Measurements from ENCODE around the gene ZNF613.
"Not testable (repeated sequence)": the region's sequence is repeated elsewhere in the genome, so short reads cannot be mapped to it uniquely, and the experiment has no call there.

ZNF613 gene

GRCh38 chr19:51971624-51972023 is 44.4 kb downstream of the ZNF613 start:
- no peak overlapping the region for H3K4me3 ChIP-seq (ENCODE audit: low read depth, low read length)
- TF ChIP-seq, protein P1, sequence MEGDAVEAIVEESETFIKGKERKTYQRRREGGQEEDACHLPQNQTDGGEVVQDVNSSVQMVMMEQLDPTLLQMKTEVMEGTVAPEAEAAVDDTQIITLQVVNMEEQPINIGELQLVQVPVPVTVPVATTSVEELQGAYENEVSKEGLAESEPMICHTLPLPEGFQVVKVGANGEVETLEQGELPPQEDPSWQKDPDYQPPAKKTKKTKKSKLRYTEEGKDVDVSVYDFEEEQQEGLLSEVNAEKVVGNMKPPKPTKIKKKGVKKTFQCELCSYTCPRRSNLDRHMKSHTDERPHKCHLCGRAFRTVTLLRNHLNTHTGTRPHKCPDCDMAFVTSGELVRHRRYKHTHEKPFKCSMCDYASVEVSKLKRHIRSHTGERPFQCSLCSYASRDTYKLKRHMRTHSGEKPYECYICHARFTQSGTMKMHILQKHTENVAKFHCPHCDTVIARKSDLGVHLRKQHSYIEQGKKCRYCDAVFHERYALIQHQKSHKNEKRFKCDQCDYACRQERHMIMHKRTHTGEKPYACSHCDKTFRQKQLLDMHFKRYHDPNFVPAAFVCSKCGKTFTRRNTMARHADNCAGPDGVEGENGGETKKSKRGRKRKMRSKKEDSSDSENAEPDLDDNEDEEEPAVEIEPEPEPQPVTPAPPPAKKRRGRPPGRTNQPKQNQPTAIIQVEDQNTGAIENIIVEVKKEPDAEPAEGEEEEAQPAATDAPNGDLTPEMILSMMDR (IDR thresholded peaks at IDR 0.05; ENCODE audit: borderline replicate concordance, insufficient read depth, low read depth, low read length): no peak

DNA sequence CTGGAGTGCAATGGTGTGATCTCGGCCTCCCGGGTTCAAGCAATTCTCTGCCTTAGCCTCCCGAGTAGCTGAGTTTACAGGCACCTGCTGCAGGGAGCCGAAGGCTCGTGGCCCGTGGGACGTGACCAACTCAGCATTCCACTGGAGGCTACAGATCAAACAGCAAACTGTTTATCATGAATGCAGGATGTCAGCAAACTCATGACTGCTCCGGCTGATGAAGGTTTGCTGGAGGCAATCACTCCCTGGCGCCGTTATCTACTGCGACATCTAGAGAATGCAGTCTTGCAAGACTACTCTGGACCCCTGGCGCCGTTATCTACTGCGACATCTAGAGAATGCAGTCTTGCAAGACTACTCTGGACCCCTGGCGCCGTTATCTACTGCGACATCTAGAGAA is 48.5 kb downstream of the ZNF613 start:
- H3K4me3 ChIP-seq (ENCODE audit: low read depth, low read length): not testable (repeated sequence)

DNA sequence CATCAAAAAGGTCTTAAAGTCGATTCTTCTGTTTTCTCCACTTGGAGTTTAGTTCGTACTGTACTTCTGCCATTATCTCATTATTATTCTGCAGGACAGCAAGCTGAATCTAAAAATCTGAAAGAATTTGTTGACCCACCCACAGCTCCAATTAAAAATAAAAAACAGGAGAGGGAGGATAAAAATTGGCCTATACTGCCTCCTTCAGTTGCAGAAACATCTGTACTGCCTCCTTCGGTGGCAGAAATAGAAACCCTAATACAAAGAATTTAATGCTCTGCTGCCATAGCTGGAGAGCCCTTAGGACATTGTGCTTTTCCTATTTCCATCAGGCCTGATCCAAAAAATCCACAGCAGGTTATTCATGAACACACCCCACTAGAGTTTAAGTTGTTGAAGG is 49.6 kb downstream of the ZNF613 start:
- no peak overlapping the region for H3K4me3 ChIP-seq (ENCODE audit: low read depth, low read length)
- TF ChIP-seq, protein P1 (IDR thresholded peaks at IDR 0.05; ENCODE audit: borderline replicate concordance, insufficient read depth, low read depth, low read length): no peak

DNA sequence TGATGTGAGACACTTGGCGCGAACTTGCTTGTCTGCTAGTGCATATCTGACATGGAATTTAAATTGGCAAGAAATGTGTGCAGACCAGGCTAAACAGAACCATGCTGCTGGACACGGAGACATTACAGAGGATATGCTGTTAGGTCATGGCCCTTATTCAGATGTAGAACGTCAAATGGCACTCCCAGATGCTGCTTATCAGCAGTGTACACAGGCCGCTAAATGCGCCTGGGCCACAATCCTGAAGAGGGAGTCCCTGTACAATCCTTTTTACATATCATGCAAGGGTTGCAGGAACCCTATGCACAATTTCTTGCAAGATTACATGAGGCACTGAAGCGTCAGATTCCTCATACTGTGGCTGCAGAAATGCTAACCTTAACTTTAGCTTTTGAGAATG is 50.1 kb downstream of the ZNF613 start:
- no peak overlapping the region for H3K4me3 ChIP-seq (ENCODE audit: low read depth, low read length)
- TF ChIP-seq, protein P1 (IDR thresholded peaks at IDR 0.05; ENCODE audit: borderline replicate concordance, insufficient read depth, low read depth, low read length): no peak

- no peak overlapping the region for H3K4me3 ChIP-seq (ENCODE audit: low read depth, low read length)
- TF ChIP-seq, protein P1 (IDR thresholded peaks at IDR 0.05; ENCODE audit: borderline replicate concordance, insufficient read depth, low read depth, low read length): no peak
Observed at GRCh38 chr19:51978882-51979281, 51.6 kb downstream of the ZNF613 start.

DNA sequence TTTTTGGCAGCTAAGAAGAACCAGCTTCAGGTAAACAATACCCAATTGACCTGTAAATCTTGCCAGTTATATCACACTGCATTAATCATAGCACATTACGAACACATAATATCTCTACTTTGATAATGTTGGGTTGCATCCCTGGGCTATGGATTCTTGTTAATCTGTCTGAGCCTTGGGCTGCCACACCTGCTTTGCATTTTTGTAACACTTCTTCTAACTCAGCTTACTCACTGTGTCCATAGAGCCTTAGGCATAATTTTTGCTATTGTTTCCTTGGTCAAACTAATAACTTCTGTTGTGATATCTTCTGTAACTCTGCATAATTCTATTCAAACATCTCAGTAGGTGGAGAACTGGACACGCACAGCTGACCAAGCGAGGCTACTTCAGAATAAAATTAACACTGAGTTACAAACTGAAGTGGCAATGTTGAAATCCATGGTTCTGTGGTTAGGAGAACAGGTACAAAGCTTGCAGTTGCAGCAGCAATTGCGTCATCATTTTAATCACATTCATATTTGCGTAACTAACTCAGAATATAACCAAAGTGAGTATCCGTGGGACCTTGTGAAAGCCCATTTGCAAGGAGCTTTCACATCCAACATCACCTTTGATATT is 53.0 kb downstream of the ZNF613 start:
- TF ChIP-seq, protein P1 (IDR thresholded peaks at IDR 0.05; ENCODE audit: borderline replicate concordance, insufficient read depth, low read depth, low read length): no peak
- H3K4me3 ChIP-seq (ENCODE audit: low read depth, low read length): no peak overlapping the region

DNA sequence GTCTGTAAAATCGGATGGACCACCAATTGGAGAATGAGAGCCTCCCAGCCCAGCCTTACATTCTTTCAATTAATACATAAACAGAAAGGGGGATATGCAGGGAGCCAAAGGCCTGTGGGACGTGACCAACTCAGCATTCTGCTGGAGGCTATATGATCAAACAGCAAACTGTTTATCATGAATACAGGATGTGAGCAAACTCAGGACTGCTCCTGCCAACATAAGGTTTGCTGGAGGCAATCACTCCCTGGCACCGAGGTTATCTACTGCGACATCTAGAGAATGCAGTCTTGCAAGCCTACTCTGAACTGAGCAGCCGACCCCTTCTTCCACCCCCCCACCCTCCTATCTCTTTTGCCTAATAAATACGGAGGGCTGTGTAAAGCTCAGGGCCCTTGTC is 53.7 kb downstream of the ZNF613 start:
- not testable (repeated sequence) for H3K4me3 ChIP-seq (ENCODE audit: low read depth, low read length)

- TF ChIP-seq, protein P1 (IDR thresholded peaks at IDR 0.05; ENCODE audit: borderline replicate concordance, insufficient read depth, low read depth, low read length): no peak
- H3K4me3 ChIP-seq (ENCODE audit: low read depth, low read length): no peak overlapping the region
Observed at GRCh38 chr19:51983361-51983760, 56.1 kb downstream of the ZNF613 start.

All from GM12875 (cell line).